MM.1S (cell line): ENCODE data around the gene ZNF335.

Source experiments
- DNase-seq: peaks from one replicate; pipeline ENCODE4 v3.0.0-alpha.2; 2015
- H2AFZ ChIP-seq: fragments of 300-600 bp; sonication (generic); 2 replicates; pipeline ENCODE4 v1.6.0; 2016; ENCODE audit warnings: antibody characterized with exemption, low read length
- H3F3A ChIP-seq: fragments of 300-600 bp; sonication (generic); 2 replicates; pipeline ENCODE4 v1.6.1; 2016; ENCODE audit warnings: mild to moderate bottlenecking, antibody characterized with exemption, low read length, moderate library complexity, mixed read lengths; ENCODE audit not compliant: insufficient read depth
- H3K27ac ChIP-seq: fragments of 300-600 bp; sonication (generic); 2 replicates; pipeline ENCODE4 v1.5.1; 2016; ENCODE audit warnings: mild to moderate bottlenecking, low read length
- H3K27me3 ChIP-seq: fragments of 300-600 bp; sonication (generic); replicated peaks from 2 replicates; pipeline ENCODE4 v1.6.0; 2016; ENCODE audit warnings: low read length; ENCODE audit not compliant: insufficient read depth
- H3K36me3 ChIP-seq: fragments of 300-600 bp; sonication (generic); replicated peaks from 2 replicates; pipeline ENCODE4 v1.6.1; 2016; ENCODE audit warnings: mild to moderate bottlenecking, low read length, mixed read lengths; ENCODE audit not compliant: insufficient read depth
- H3K4me1 ChIP-seq: fragments of 300-600 bp; sonication (generic); 2 replicates; pipeline ENCODE4 v1.6.1; 2016; ENCODE audit warnings: low read length, mixed read lengths
- H3K4me2 ChIP-seq: fragments of 300-600 bp; sonication (generic); 2 replicates; pipeline ENCODE4 v1.6.0; 2016; ENCODE audit warnings: low read depth, low read length
- H3K4me3 ChIP-seq: fragments of 300-600 bp; sonication (generic); 2 replicates; pipeline ENCODE4 v1.5.1; 2016; ENCODE audit warnings: low read length, mixed read lengths
- H3K79me2 ChIP-seq: fragments of 300-600 bp; sonication (generic); 2 replicates; pipeline ENCODE4 v1.6.1; 2016; ENCODE audit warnings: mixed run types, low read length, mixed read lengths
- H3K9ac ChIP-seq: fragments of 300-600 bp; sonication (generic); 2 replicates; pipeline ENCODE4 v1.6.1; 2016; ENCODE audit warnings: low read length, mixed read lengths
- H3K9me2 ChIP-seq: fragments of 300-600 bp; sonication (generic); replicated peaks from 2 replicates; pipeline ENCODE4 v1.6.1; 2016; ENCODE audit warnings: mild to moderate bottlenecking, low read length, mixed read lengths; ENCODE audit not compliant: insufficient read depth
- H3K9me3 ChIP-seq: fragments of 300-600 bp; sonication (generic); replicated peaks from 2 replicates; pipeline ENCODE4 v1.6.1; 2016; ENCODE audit warnings: mild to moderate bottlenecking, low read length, mixed read lengths; ENCODE audit not compliant: insufficient read depth
- H4K20me1 ChIP-seq: fragments of 300-600 bp; sonication (generic); 2 replicates; pipeline ENCODE4 v1.6.1; 2016; ENCODE audit warnings: mild to moderate bottlenecking, low read length, moderate library complexity, mixed read lengths; ENCODE audit not compliant: insufficient read depth
- EZH2 ChIP-seq: fragments of 300-600 bp; sonication (generic); optimal IDR thresholded peaks from 2 replicates; pipeline ENCODE3; 2017; ENCODE audit warnings: low read depth, mild to moderate bottlenecking, antibody characterized with exemption, low read length, mixed read lengths
- EZH2phosphoT487 ChIP-seq: fragments of 300-600 bp; sonication (generic); IDR thresholded peaks from 2 replicates; pipeline ENCODE4 v1.6.1; 2018; ENCODE audit warnings: antibody characterized with exemption, low read length
- TF ChIP-seq, protein P1 (sequence below): fragments of 300-600 bp; sonication (generic); IDR thresholded peaks from 2 replicates; pipeline ENCODE4 v1.5.1; 2016; ENCODE audit warnings: antibody characterized with exemption, low read length, mixed read lengths

The ZNF335 gene

DNA sequence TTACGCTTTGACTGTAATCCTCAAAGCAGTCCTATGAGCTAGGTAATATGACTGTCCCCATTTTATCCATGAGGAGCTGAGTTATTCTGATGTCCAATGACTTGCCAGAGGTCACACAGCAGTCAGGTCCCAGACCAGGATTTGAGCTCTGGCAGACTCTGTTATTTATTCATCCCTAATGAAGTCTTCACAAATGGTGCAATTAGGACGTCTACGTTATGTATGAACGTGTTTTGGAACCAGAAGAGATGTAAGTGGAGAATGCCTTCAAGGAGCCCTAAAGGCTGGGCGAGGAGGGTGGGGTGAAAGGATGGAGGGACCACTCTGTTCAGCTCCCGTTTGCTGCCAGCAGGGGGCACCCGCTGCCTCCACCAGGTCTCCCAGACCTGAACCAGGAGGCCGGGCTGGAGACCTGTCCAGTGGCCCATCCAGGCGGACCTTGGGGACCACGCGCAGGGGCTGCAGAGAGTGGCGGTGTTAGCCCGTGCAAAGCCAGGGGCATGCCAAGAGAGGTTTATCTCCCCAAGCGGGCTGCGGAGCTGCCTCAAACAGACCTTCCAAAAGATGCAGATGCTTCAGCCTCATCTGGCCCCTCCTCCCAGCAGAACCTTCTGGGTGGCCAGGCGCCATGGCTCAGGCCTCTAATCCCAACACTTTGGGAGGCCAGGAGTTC, 15.2 kb upstream of the ZNF335 start:
- Histone ChIP-seq H3F3A (no peaks in the 10 kb centered on the region), H3K27me3 (peaks cover 4% of the 10 kb centered on the region; the same call in 1 of the 2 replicates), H3K9me2 (no peaks in the 10 kb centered on the region), H3K4me1 (no peaks in the 10 kb centered on the region), H2AFZ (no peak overlapping the region), H3K79me2 (no peaks in the 10 kb centered on the region), H3K4me2 (no peak overlapping the region), H3K36me3 (no peaks in the 10 kb centered on the region), H4K20me1 (no peaks in the 10 kb centered on the region), H3K9me3 (no peaks in the 10 kb centered on the region), H3K4me3 (no peak overlapping the region), H3K27ac (no peak overlapping the region), H3K9ac (no peak overlapping the region)
- DNase-seq = peak; percentile 67
- TF ChIP-seq, protein P1, sequence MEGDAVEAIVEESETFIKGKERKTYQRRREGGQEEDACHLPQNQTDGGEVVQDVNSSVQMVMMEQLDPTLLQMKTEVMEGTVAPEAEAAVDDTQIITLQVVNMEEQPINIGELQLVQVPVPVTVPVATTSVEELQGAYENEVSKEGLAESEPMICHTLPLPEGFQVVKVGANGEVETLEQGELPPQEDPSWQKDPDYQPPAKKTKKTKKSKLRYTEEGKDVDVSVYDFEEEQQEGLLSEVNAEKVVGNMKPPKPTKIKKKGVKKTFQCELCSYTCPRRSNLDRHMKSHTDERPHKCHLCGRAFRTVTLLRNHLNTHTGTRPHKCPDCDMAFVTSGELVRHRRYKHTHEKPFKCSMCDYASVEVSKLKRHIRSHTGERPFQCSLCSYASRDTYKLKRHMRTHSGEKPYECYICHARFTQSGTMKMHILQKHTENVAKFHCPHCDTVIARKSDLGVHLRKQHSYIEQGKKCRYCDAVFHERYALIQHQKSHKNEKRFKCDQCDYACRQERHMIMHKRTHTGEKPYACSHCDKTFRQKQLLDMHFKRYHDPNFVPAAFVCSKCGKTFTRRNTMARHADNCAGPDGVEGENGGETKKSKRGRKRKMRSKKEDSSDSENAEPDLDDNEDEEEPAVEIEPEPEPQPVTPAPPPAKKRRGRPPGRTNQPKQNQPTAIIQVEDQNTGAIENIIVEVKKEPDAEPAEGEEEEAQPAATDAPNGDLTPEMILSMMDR = peak; percentile 91
- no peak for TF ChIP-seq EZH2phosphoT487
- TF ChIP-seq EZH2 = no peak

DNA sequence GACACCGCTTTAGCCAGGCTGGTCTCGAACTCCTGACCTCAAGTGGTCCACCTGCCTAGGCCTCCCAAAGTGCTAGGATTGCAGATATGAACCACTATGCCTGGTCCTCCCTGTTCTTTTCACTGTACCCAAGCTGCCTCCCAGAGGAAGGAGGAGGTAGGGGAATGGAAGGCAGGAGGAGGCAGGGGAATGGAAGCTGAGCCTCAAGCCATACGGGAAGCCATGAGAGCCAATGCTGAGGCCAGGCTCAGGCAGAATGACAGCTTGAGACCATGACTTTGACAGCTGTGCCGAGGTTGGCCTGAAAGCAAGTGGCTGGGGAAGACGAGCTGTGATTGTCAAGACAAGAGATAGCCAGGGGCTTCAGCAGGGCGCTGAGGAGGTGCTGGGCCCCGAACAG, 13.6 kb upstream of the ZNF335 start:
- H3K27ac ChIP-seq = no peak overlapping the region
- H3K9ac ChIP-seq = no peak overlapping the region
- H3K4me3 ChIP-seq = no peak overlapping the region
- H3K27me3 ChIP-seq = peaks cover 4% of the 10 kb centered on the region; the same call in 1 of the 2 replicates
- no peaks in the 10 kb centered on the region for H4K20me1 ChIP-seq
- no peak overlapping the region for H2AFZ ChIP-seq
- H3K9me2 ChIP-seq = no peaks in the 10 kb centered on the region
- TF ChIP-seq, protein P1 = no peak
- TF ChIP-seq EZH2 (no peak), EZH2phosphoT487 (no peak)
- no peaks in the 10 kb centered on the region for H3K79me2 ChIP-seq
- H3K9me3 ChIP-seq = no peaks in the 10 kb centered on the region
- no peaks in the 10 kb centered on the region for H3K36me3 ChIP-seq
- DNase-seq = no peak
- H3K4me1 ChIP-seq = no peaks in the 10 kb centered on the region
- H3F3A ChIP-seq = no peaks in the 10 kb centered on the region
- H3K4me2 ChIP-seq = no peak overlapping the region

DNA sequence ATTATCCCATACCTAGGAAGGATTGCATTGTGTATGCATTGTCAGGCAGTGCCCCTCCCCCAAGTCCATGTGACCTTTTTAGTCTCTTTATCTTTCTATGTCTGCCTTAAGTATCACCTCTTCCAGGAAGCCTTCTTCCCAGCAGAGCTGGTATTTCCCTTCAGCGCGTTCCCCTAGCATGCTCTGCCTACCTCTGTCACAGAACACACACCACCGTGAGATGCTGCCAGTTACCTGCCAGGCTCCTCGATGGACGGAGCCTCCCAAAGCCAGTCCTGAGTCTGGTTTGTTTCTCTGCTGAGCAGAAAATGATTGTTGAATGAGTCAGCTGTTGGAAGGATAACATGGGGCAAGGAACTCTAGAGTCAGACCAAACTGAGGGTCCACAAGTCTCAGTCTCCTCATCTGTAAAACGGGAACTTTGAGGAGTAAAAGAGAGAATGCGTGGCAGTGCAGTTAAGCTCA, 11.3 kb upstream of the ZNF335 start:
- Histone ChIP-seq H3K9me3 (no peaks in the 10 kb centered on the region), H3K4me2 (no peak overlapping the region), H3K9ac (no peak overlapping the region), H3K79me2 (no peaks in the 10 kb centered on the region), H3K27me3 (peaks cover 4% of the 10 kb centered on the region; the same call in 1 of the 2 replicates), H3K9me2 (no peaks in the 10 kb centered on the region), H3F3A (no peaks in the 10 kb centered on the region), H4K20me1 (no peaks in the 10 kb centered on the region), H3K4me1 (no peaks in the 10 kb centered on the region), H3K36me3 (no peaks in the 10 kb centered on the region), H3K4me3 (no peak overlapping the region), H3K27ac (no peak overlapping the region), H2AFZ (no peak overlapping the region)
- no peak for DNase-seq
- TF ChIP-seq EZH2 = no peak
- TF ChIP-seq, protein P1 = no peak
- TF ChIP-seq EZH2phosphoT487 = no peak
